Esophagus mucosa (tissue), 1 donor: ENCODE data around the gene CDH22. TPM values are rescaled to one million over a fixed set of nuclear protein-coding genes. Genes with fewer than 3 reads are reported as not detected.

Experiments used
- ATAC-seq: fragments of 200-7000 bp; cut with Tn5 transposase; one replicate; pipeline ENCODE4 v1.9.1; 2020
- total RNA-seq: library from RNA; stranded (reverse); gene quantifications from one replicate; pipeline ENCODE4 v1.2.4, GENCODE V29; 2023
- donor health status: DM: yes; HTN: yes; CAD: no.

The CDH22 gene
- total RNA-seq, 1 donor from 2014 or later: 0.40 TPM

DNA sequence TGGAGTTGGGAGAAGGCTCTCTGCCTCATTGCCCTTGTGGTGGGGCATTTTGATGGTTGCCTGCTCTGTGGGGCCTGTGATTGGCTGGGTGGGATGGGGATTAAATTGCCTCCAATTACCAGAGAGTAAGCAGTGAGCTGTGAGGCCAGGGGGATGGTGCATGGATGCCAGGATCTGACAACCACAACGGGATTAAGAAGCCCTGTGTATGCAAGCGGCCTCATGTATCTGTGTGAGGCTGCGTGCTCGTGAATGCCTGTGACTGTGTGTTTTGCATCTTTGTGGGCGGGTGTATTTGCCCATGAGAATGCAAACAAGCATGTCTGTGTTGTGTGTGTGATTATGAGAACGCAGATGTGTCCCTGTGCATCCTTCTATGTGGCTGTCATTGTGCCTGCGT lies 144.0 kb downstream of the CDH22 start:
- ATAC-seq: no peak

DNA sequence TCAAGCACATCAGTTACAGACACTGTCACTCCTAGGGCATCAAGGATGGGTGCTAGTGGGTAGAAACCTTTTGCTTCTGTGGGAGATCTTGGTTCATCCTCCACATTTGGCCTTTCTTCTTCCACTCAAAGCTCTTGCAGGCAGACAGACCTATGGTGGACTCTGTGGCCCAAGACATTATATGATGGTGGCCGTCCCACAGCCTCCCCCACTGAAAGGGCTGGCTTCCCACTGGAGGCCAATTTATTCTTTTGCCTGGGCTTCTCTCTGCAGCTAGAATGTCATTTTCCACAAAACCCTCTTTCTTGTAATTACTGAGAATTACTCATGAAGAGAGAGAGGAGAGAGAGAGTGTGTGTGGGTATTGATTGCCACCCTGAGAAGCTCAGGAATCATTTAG lies 146.4 kb downstream of the CDH22 start:
- ATAC-seq: no peak

DNA sequence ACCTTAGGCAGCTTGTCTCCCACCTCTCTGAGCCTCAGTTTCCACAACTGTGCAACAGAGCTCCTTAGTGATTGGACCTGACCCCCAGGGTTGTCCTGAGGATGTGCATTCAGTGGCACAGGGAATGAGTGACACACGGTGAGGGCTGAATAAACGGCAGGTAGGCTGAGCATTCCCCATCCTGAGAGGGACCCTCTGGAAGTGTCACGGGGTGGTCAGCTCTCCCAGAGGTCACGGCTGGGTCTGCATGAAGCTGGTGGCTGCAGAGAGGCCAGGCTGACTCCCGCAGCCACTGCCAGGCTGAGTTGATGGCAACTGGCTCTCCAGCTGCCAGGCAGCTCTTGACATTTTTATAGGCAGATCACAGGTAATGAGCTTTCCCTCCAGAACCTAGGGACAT lies 147.6 kb downstream of the CDH22 start:
- ATAC-seq: no peak

DNA sequence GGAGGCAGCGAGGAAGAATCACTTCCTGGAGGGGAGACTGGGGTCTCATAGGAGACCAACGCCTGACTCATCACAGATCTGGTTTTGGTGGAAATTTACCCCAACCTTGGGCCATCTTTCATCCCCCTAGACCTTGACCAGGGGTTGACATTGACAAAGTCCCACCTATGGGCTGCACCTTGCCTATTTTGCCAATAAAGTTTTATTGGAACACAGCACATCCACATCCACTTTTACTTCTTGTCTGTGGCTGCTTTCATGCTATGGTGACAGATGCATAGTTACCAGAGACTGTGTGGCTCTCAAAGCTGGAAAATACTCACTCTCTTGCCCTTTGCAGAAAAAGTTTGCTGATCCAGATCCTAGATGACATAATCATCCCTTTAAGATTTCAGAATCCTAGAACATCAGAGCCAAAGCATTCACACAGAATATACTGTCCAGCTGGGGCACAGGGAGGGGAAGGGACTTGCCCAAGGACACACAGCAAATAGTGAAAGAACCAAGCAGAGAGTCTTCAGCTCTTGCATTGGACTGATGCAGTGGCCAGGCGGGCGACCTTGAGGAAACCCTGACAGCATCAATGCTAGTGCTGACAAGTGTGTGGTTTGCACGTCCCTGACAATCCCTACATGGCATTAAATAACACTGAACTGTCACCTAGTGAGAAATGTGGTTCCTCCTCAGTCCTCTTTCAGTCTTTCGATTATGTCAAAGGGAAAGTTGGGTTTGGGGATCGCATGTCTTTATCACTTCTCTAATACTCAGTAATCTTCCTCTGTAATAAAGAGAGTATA lies 149.0 kb downstream of the CDH22 start:
- ATAC-seq: no peak

DNA sequence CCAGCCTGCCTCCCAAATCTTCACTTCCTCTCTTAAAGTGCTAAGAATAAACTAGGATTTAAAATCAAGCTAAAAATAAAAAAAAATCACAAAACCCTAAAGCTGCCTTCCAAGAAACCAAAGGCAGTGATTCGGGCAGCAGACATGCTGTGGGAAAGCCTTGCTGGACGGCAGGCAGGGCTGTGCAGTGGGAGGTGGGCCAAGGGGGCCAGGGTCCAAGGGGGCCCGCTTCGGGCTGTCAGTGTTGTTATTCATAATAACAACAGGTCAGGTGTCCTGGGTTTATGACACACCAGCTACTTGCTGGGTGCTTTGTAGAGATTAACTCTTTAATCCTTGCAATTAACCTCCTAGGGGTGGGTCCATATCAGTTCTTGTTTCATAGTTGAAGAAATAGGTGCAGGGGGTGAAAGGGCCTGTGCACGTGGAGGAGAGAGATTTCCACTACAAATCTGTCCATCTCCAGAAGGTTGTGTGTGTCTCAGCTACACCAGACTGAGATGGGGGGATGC lies 149.8 kb downstream of the CDH22 start:
- no peak for ATAC-seq

DNA sequence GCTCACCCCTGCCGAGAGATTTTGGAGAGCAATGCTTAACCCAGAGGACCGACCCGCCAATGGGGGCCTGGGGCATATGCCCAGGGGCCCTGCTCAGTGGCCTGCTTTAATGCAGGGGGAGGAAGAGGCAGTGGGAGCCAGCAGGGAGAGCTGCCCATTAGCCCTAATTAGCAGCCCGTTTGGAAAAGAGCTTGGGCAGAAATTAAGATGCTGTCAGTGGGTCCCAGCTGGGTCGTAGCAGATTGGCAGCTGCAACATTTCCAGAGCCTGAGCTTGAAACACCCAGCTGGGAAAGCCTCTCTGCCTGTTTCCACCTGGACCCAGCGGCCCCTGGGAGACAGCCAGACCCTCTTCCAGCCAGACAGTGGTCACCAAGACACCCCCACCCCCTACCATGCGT lies 150.7 kb downstream of the CDH22 start:
- ATAC-seq: no peak

DNA sequence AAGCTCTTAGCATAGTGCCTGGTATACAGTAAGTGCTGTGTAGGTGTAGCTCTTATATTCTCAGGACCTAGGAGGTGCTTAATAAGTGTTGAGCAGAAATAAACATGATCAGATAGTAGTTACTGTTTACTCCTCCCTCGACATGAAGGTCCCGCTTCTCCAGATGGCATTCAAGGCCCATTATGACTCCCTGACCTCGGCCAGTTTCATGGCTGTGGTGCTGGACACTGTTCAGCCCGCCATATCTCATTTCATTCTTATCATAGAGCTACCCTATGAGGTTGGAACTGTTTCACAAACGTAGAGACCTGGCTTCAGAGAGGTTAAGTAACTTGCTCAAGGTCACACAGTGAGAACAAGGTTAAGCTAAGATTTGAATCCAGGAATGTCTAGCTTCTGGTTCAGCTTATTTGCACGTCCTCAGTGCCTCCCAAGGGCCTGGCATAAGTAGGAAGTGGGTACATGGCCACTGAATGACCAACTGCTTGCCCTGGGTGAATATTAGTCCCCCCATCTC lies 151.2 kb downstream of the CDH22 start:
- no peak for ATAC-seq

DNA sequence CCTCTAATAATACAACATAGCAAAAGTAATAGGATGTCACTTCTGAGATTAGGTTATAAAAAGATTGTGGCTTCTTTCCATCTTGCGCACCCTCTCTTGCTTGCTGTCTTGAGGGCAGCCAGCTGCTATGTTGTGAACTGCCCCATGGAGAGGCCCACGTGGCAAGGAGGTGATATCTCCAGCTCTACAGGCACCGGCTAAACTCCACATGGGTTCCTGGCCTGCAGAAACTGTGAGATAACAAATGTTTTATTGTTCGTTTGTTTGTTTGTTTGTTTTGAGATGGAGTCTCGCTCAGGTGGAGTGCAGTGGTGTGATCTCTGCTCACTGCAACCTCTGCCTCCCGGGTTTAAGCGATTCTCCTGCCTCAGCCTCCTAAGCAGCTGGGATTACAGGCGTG lies 152.2 kb downstream of the CDH22 start:
- no peak for ATAC-seq

DNA sequence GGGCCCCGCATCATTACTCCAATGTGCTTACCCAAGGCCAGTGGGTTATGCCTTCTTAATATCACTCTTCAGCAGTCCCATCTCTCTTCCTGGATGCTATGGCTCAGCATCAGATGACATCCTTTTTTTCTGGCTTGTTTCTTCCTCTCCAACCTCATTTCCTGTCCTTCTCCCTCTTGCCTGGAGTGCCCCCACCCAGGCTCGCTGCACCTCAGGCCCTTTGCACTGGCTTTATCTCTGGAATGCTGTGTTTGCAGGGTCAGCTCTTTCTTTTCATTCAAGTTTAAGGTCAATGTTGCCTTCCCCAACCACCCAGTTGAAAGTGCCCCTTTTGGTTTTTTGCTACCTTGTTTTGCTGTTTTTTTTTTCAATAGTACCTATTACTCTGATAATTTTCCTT lies 153.5 kb downstream of the CDH22 start:
- no peak for ATAC-seq

DNA sequence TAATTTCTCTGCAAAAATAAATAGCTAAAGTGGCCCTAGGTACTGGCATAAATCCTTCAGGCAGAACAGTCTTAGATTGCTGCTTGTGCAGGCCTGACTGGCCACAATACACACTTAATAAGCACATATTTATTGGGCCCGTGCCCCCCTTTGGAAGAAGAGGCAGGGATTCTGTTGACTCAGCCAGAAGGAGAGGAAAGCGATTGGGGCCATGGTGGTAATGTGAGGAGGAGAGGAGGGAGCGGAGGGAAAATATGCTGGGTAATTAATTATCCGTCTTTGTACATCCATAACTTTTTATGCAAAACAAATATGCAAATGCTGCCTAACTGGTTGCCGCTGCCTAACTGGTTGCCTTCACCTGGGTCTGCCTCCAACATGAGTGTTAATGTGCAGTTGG lies 154.0 kb downstream of the CDH22 start:
- no peak for ATAC-seq

DNA sequence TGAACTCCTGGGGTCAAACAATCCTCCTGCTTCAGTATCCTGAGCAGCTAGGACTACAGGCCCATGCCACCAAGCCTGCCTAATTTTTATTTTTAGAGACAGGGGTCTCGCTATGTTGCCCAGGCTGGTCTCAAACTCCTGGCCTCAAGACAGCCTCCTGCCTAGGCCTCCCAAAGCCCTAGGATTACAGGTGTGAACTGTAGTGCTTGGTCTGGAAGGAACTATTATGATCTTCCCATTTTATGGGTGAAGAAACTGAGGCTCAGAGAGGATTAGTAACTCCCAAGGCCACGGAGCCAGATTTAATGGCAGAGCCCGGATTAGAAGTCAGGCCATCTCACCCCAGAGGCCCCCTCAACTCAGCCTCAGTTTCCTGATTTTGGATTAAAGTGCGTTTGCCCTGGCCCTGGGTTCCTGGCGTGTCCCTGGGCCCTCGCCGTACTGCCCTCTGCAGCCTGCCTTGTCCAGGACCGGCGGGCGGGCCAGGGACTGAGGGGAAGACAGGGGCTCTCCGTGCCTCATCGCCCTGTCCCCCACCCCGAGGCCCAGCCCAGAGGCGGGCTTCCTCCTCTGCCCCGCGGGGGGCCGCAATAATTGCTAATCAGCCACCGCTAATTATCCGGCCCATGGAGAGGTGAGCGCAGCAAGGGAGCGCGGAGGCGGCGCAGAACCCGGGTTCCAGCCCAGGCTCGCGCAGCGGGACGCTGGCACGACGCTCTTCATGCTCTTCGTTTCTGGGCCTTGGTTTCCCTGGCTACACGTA lies 155.3 kb downstream of the CDH22 start:
- no peak for ATAC-seq

DNA sequence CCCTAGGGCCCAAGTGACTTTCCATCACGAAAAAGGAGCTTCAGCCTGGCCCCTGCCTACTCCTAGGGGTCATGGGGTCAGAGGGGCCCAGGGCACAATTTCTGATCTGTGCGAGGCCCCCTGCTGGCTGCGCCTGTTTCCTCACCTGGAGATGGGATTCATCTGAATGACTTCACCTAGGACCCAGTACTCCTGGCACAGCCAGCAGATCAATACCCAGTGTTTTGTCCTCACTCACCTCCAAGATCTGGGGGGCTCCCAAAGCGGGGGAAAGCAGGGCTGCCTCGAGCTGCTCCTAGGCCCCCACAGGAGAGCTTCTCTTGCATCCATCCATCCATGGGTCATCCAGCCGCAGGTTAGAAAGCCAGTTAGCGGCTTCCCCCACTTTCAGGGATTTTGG lies 156.4 kb downstream of the CDH22 start:
- no peak for ATAC-seq

DNA sequence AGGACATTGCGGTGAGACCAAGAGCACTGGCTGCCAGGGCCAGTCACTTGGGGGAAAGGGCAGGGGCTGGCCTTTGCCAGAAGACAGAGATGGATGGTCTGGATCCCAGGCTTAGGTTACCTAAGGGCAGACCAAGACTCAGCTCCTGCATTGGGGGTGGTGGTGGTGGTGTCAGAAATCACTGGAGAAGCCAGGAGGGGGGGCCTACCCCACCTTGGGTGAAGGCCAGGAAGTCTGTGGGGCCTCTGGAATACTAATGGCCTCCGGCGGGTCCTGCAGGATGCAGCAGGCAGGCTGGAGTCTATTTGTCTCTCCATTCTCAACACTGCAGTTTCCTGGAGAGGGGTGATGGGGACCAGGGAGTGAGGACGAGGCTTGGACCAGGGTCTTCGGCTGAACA lies 157.4 kb downstream of the CDH22 start:
- no peak for ATAC-seq

DNA sequence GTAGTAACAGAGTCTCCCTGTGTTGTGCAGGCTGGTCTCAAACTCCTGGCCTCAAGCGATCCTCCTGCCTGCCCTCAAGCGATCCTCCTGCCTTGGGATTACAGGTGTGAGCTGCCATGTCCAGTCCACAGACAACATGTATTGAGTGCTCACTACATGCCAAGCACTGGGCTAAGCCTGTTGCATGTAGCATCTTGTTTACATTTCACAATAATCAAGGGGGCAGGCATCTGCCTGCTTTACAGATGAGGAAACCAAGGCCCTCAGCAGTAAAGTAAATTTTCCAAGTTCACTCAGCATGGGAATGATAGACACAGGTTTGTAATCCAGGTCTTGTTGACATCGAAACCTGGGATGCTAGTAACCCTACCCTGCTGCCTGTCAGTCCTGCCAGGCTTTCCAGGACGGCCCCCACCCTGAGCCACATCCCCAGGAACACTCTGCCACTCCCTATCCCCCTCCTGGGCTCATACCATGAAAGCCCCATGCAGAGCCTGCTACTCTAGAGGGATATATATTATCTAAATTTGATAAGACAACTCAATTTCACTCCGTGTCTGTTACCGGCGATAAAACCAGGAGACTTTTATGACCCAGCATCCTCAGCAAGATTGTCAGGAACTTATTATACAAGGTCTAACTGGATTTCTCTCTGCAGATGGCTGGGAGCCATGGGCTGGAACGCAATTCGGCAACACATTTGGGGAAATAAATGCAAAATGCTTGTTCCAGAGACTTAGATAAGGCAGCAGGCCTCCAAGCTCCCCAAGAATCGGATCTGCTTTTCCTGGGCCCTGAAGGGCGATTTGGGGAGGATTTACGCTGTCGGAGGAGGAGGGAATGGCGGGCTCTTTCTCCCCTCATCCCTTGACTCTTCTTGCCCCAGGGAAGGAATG lies 159.7 kb downstream of the CDH22 start:
- ATAC-seq: no peak

DNA sequence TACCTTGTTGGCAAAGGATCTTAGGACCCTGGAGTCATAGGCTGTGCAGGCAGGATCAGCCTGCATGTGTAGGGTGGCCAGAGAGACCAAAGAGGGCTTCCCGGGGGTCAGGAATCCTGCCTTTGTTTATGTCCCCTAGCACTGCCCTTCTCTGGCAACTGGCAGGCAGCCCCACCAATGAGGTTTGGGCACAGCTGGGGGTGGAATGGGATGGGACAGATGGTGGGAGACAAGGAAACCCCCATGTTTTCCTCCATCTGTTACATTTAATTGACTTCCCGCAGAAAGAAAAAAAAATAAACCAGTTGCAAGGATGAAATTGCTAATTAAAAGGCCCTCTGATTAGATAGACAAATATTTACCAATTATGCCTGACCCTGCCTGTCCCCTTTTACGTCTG lies 162.6 kb downstream of the CDH22 start:
- ATAC-seq: no peak

DNA sequence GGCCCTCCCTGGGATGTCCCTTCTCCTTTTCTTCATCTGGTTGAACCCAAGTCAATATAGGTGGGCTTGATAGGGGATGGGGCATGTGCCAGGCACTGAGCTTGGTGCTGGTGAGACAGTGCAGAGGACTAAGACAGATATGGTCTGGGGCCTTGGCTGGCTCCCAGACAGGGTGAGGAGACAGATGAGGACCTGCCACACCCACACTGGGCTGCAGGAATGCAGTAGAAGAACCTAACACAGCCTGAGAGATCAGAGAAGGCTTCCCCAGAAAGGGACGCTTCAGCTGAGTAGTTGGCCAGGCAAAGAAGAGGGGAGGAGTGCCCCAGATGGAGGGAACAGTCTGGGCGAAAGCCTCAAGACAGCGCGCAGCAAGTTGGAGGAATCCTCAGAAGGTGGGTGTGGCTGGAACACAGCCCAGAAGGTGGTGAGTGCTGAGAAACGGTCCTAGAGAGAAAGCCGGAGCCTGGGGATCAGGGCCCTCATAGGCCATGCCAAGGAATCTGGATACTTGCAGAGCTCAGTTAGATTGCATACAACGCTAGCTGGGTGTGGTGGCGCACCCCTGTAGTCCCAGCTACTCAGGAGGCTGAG lies 163.8 kb downstream of the CDH22 start:
- ATAC-seq: peak; percentile 34

DNA sequence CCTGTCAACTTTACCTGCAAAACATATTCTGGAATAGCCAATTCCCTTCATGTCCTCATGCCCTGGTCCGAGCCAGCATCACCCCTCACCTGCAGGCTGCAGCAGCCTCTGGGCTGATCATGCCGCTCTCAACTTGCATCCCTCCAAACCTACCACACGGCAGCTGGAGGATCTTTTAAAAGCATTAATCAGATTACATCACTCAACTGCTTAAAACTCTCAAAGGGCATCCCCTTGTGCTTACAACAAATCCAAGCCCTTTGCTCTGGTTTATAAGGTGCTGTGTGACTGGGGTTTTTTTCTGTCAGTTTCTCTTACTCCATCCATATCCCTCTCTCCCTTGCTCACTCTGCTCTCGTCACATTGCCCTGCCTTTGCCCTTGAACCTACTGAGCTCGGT lies 166.2 kb downstream of the CDH22 start:
- ATAC-seq: no peak

DNA sequence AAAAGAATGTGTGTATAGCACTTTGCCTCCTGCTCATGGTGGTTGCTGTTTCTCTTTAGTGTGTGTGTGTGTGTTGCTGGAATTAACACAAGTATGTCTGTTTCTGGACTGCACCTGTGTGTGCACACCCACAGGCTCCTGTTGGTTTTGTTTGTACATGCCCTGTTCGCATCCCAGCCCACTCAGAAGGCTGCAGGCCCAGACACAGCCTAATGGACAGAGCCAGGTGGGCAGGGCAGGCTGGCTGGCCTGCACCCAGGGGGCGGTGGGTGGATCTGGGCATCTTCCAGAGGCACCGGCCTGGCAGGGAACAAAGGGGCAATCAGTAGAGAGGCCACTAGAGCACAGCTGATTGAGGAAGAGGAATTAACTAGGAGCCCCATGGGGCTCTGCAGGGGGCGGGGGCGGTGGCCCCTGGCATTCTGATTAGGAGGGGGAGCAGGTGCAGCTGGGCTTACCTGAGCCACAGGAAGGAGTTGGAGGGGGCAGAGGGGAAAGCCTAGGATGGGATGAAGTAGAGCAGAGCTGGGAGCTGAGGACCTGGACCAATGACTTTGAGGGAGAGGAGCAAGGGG lies 168.3 kb downstream of the CDH22 start:
- ATAC-seq: peak; percentile 75

DNA sequence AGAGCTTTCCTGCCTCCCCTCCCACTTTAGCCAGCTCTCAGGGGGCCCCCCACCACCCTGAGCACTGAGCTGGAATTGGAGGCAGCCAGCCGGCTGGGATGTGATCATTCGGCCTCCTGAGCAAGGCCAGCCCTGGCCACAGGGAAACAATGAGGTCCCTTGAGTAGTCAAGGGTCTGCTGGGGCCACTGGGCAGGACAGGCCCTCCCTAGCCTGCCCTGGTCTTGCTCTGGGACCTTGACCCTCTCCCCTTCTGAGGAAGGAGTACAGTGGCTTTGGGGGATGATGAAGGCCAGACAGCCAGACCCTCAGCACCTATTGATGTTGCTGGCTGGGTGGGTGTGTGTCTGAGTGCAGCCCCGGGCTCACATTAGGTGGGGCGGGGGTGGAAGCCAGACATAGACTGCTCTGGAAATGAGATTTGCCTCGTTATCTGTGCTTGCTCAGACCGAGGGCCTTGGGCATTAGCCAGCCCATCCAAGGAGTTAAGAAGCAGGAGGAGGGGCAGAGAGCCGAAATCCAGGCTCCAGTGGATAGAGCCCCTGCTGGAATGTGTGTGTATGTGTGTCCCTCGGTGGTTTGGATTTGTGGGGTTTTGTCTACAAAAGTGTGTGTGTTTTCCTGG lies 168.9 kb downstream of the CDH22 start:
- ATAC-seq: peak; percentile 9

DNA sequence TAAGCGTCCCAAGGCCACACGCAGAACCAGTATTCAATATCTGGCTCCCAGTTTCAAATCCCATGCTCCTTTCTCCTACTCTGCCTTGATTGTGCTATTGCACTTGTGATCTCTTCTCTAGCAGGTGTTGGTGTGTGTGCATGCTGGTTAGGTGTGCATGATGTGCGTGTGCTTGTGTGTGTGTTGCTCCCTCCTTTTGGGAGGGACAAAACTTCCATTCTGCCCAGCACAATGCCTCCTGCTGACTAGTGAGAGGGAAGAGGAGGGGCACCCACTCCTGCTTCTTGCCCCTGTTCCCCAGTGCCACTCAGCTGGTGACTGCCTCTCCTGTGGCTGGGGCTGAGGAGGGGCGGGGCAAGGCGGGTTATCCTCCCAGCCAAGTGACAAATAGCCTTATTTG lies 170.5 kb downstream of the CDH22 start:
- no peak for ATAC-seq

DNA sequence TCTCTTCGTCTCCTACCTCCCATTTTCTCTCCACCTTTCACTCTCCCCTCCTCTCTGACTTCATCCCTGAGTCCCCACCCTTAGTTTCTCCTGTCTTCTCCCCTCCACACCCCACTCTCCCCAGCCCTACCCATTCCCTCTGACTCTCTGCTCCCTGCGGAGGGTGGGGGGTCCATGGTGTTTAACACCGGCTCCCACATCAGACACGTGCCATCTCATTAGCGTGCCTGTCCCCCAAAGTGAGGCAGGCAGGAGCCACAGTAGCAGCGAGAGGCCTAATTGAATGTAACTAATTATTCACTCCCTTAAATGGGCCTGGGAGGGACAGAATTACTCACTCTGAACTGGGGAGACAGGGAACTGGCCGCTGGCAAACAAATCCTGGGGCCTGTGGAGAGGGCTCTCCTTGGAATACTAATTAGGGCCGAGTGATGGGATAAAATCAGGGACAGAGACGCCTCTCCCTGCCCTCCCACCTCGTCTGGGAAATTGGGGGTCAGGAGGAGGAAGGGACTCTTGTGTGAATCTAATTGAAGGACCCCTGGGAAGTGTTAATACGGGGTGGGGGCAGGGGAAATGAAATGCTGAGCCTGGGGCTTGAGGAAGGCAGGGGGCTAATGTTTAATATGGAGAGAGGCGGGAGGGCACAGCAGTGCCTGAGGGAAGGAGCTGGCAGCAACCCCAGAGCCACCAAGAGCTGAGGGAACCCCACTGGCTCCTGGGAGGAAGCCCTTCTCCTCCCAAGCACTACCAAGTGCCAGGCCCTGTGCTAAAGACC lies 172.3 kb downstream of the CDH22 start:
- no peak for ATAC-seq
